Fibroblast of upper back skin (primary cell): ENCODE results near the gene DHRSX.
"Not testable (repeated sequence)": the region's sequence is repeated elsewhere in the genome, so short reads cannot be mapped to it uniquely, and the experiment has no call there.

ENCODE experiments used
- DNase-seq: peaks from one replicate; pipeline ENCODE4 v3.0.0-alpha.2; 2013

DHRSX gene

DNA sequence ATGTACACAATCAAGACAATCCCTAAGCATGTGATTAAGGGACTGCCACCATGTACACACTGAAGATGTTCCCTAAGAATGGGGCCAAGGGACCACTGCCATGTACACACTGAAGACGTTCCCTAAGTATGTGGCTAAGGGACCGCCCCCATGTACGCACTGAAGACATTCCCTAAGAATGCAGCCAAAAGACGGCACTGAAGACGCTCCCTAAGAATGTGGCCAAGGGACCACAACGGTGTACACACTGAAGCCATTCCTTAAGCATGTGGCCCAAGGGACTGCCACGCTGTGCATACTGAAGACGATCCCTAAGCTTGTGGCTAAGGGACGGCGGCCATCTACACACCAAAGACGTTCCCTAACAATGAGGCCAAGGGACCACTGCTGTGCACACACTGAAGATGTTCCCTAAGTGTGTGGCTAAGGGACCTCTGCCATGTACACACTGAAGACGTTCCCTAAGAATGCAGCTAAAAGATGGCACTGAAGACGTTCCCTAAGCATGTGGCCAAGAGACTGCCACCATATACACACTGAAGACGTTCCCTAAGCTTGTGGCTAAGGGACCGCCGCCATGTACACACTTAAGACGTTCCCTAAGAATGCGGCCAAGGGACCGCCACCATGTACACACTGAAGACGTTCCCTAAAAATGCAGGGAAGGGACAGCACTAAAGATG lies 26.4 kb downstream of the DHRSX start:
- no peak for DNase-seq

DNA sequence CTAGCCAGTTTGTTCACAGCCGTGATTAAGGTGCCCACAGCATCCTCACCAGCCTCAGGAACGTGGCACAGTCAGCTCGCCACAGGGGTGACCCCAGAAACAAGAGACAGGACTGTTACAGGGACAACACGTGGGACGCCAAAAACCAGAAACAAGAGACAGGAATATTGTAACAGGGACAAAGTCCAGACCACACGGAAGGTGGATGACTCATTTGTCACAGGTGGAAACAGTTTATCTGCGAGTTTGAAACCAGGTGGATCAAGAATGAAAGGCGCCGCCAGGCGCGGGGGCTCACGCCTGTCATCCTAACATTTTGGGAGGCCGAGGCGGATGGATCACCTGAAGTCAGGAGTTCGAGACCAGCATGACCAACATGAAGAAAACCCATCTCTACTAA lies 27.7 kb downstream of the DHRSX start:
- not testable (repeated sequence) for DNase-seq

DNA sequence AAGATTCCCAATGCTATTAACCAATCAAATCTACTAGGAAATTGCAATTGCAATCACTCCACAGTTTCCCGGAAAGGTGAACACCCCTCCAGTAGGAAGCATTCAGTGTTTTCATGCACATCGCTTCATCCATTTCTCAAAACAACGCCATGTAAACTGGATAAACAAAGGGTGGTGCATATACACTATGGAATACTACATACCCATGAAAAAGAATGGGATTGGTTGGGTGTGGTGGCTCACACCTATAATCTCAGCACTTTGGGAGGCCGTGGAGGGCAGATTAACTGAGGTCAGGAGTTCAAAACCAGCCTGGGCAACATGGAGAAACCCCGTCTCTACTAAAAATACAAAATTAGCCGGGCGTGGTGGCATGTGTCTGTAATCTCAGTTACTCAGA lies 29.1 kb downstream of the DHRSX start:
- DNase-seq = no peak

DNA sequence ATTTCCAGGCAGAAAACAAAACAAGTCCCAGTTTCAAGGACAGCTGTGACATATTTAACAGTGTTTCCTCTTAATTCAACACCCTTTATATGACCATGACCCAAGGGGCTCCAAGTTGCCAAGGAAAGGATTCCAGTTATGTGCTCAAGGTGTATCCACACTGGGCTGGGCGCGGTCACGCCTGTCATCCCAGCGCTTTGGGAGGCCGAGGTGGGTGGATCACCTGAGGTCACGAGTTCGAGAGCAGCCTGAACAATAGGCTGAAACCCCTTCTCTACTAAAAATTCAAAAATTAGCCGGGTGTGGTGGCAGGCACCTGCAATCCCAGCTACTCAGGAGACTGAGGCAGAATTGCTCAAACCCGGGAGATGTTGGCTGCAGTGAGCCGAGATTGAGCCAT lies 29.6 kb downstream of the DHRSX start:
- not testable (repeated sequence) for DNase-seq

DNA sequence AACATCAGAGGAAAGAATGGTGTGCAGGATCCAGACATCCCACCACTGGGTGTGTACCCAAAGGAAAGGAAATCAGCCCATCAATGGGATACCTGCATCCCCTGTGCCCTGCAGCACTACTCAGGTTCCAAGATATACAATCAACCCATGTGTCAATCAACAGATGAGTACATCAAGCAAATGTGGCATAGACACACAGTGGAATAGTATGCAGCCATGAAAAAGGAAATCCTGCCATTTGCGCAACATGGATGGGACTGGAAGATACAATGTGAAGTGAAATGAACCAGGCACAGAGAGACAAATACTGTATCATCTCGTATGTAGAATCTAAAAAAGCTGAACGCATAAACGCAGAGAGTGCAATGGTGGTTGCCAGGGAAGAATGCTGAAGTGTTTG lies 30.9 kb downstream of the DHRSX start:
- not testable (repeated sequence) for DNase-seq

DNA sequence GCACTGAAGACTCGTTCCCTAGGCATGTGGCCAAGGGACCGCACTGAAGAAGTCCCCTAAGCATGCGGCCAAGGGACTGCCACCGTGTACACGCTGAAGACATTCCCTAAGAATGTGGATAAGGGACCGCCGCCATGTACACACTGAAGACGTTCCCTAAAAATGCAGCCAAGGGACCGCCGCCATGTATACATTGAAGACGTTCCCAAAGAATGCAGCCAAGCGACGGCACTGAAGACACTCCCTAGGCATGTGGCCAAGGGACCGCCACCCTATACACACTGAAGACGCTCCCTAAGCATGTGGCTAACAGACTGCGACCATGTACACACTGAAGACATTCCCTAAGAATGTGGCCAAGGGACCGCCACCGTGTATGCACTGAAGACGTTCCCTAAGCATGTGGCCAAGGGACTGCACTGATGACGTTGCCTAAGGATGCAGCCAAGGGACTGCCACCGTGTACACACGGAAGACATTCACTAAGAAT lies 31.5 kb downstream of the DHRSX start:
- no peak for DNase-seq

DNA sequence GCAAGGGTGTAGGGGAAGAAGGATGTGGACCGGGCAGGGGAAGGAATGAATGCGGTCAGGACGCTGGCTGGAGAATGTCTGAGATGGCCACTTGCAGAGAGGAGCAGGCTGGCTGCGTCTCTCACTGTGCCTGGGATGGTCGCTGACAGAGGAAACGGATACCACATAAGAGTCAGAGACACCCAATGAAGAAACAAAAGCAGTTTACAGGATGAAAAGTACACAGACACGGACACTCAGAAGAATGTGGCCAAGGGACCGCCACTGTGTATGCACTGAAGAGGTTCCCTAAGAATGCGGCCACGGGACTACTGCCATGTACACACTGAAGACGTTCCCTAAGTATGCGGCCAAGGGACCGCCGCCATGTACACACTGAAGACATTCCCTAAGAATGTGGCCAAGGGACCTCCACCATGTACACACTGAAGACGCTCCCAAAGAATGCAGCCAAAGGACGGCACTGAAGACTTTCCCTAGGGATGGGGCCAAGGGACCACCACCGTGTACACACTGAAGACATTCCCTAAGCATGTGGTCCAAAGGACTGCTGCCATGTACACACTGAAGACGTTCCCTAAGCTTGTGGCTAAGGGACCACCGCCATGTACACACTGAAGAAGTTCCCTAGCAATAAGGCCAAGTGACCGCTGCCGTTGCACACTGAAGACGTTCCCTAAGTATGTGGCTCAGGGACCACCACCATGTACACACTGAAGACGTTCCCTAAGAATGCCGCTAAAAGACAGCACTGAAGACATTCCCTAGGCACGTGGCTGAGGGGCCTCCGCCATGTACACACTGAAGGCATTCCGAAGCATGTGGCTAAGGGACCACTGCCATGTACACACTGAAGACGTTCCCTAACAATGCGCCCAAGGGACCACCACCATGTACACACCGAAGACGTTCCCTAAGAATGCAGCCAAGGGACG lies 32.2 kb downstream of the DHRSX start:
- DNase-seq = no peak

DNA sequence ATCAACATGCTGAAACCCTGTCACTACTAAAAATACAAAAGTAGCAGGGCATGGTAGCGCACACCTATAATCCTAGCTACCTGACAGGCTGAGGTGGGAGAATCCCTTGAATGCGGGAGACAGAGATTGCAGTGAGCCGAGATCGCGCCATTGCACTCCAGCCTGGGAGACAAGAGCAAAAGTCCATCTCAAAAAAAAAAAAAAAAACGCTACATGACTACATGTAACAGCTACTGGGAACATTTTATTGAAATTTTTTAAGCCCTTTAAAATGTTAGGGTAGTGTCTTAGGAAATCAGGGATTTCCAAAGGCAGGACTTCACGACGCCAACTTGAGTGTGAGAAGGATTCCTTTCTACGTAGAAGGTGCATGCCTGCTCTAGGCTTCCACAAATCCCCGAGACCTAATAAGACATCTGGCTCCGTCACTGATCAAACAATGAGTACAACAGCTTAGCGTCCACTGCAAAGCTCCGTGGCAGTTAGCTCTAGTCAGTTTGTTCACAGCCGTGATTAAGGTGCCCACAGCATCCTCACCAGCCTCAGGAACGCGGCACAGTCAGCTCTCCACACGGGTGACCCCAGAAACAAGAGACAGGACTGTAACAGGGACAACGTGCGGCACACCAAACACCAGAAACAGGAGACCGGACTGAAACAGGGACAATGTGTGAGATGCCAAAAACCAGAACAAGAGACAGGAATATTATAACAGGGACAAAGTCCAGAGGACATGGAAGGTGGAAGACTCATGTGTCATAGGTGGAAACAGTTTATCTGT lies 33.7 kb downstream of the DHRSX start:
- DNase-seq = no peak

DNA sequence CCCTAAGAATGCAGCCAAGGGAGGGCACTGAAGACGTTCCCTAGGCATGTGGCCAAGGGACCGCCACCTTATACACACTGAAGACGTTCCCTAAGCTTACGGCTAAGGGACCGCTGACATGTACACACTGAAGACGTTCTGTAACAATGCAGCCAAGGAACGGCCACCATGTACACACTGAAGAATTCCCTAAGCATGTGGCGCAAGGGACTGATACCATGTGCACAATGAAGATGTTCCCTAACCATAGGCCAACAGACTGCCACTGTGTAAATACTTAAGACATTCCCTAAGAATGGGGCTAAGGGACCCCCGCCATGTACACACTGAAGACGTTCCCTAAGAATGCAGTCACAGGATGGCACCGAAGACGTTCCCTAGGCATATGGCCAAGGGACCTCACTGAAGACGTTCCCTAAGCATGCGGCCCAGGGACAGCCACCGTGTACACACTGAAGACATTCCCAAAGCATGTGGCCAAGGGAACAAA lies 36.1 kb downstream of the DHRSX start:
- DNase-seq = peak; percentile 10

DNA sequence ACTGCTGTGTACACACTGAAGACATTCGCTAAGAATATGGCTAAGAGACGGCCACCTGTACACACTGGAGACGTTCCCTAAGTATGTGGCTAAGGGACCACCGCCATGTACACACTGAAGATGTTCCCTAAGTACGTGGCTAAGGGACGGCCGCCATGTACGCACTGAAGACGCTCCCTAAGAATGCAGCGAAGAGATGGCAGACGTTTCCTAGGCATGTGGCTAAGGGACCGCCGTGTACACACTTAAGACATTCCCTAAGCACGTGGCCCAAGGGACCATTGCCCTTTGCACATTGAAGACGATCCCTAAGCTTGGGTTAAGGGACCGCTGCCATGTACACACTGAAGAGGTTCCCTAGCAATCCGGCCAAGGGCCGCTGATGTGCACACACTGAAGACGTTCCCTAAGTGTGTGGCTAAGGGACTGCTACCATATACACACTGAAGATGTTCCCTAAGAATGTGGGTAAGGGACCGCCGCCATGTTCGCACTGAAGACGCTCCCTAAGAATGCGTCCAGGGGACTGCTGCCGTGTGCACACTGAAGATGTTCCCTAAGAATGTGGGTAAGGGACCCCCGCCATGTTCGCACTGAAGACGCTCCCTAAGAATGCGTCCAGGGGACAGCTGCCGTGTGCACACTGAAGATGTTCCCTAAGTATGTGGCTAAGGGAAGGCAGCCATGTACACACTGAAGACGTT lies 36.7 kb downstream of the DHRSX start:
- DNase-seq = peak; percentile 24

DNA sequence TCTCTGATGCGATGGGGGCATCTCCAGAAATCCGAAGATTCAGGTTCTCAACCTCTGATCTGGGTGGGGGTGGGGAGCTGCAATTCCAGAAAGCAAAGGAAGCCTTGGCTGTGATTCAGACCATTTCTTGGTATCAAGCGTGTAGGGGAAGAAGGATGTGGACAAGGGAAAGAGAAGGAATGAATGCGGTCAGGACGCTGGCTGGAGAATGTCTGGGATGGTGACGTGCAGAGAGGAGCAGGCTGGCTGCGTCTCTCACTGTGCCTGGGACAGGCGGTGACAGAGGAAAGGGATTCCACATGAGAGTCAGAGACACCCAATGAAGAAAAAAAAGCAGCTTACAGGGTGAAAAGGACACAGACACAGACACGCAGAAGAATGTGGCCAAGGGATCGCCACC lies 37.3 kb downstream of the DHRSX start:
- DNase-seq = peak; percentile 83

DNA sequence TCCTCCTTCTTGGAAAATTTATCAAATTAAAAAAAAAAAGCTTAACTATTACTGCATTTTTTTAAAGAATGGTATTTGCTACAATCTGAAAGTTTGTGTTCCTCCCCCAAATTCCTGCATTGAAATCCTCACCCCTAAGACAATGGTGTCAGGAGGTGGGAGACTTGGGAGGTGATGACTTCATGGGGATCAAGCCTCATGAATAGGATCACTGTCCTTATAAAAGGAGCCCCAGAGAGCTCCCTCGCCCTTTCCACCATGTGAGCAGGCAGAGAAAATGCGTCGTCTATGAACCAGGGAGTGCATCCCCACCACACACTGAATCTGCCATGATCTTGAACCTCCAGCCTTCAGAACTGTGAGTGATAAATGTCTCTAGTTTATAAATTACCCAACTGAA lies 38.0 kb downstream of the DHRSX start:
- no peak for DNase-seq

DNA sequence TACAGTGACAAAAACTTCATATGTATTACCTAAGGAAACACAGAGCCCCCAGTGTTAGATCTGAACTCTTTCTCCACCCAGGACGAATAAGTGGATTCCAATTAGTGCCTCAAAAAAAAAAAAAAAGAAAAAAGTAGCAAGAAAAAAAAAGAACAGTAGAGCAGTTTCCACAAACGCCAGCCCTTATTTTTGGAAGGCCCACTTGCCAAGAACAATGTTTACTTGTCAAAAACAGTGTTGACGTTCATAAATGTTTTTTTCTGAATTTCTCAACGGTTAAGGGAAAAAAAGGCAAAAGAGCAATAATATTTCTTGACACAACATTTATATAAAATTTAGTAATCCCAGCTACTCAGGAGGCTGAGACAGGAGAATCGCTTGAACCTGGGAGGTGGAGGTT lies 38.7 kb downstream of the DHRSX start:
- no peak for DNase-seq

DNA sequence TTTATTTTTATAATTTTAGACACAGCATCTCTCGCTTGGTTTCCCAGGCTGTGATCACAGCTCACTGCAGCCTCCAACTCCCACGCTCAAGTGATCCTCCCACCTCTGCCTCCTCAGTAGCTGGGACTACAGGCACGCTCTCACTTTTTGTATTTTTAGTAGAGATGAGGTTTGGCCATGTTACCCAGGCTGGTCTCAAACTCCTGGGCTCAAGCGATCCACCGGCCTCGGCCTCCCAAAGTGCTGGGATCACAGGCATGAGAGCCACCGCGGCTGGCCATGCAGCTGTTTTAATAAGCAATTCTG lies 39.1 kb downstream of the DHRSX start:
- DNase-seq = no peak

DNA sequence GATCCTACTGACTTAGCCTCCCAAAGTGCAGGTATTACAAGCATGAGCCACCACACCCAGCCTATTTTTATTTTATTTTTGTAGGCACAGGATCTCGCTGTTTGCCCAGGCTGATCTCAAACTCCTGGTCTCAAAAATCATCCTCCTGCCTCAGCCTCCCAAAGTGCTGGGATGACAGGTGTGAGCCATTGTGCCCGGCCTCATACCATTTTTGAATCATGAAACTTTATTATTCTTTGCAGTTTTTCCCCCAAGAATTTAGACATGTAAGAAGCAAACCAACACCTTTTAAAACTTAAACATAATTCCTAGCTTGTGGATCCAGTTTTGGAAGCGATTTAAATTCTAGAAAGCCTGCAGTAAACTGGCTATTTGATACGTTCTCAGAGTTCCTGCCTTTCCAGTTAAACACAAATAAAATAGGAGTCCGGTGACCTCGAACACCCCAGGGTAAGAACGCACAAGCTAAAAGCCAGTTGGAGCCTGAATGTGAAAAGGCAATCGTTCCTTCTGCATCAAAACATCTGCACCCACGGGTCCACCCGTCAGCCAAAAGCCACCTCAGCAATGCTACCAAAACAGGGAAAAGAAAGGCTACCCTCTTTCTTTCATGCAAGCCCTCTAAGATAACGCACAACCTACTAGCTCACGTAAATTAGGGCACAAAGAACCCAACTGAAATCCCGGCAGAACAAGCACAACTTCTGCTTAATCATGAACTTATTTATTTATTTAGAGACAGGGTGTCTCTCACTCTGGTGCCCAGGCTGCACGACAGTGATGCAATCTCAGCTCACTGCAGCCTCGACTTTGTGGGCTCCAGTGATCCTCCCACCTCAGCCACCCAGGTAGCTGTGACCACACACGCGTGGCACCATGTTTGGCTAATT lies 39.7 kb downstream of the DHRSX start:
- not testable (repeated sequence) for DNase-seq

DNA sequence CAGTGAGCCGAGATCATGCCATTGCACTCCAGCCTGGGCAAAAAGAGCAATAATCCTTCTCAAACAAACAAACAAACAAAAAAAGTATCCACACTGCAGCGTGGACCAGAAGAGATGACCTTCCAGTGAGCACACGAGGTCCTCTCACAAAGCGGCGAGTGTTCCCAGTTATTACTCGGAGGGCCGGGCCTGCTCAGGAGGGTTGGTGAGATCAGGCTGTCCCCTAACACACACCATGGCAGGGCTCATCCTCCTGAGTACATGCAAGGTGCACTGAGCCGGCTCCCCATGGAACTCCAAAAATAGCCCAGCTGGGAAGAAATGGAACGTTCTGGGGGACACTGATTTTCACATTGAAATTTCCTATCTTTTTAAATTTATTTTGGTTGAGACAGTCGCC lies 40.7 kb downstream of the DHRSX start:
- not testable (repeated sequence) for DNase-seq

DNA sequence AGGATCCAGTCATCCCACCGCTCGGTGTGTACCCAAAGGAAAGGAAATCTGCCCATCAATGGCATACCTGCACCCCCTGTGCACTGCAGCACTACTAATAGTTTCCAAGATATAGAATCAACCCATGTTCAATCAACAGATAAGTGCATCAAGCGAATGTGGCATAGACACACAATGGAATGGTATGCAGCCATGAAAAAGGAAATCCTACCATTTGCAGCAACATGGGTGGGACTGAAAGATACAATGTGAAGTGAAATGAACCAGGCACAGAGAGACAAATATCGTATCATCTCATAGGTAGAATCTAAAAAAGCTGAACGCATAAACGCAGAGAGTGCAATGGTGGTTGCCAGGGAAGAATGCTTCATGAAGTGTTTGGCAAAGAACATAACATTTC lies 42.5 kb downstream of the DHRSX start:
- no peak for DNase-seq

DNA sequence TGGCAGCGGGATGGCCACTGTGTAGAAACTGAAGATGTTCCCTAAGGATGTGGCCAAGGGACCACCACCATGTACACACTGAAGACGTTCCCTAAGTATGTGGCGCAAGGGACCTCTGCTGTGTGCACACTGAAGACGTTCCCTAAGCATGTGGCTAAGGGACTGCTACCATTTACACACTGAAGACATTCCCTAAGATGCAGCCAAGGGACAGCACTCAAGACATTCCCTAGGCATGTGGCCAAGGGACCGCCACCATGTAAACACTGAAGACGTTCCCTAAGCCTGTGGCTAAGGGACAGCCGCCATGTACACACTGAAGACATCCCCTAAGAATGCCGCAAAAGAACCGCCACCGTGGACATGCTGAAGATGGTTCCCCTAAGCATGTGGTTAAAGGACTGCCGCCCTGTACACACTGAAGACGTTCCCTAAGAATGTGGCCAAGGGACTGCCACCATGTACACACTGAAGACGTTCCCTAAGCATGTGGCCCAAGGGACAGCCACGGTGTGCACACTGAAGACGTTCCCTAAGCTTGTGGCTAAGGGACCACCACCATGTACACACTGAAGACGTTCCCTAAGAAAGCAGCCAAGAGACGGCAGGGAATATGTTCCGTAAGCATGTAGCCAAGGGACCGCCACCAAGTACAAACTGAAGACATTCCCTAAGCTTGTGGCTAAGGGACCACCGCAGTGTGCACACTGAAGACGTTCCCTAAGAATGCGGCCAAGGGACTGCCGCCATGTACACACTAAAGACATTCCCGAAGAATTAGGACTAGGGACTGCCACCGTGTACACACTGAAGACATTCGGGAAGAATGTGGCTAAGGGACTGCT lies 43.3 kb downstream of the DHRSX start:
- DNase-seq = no peak

DNA sequence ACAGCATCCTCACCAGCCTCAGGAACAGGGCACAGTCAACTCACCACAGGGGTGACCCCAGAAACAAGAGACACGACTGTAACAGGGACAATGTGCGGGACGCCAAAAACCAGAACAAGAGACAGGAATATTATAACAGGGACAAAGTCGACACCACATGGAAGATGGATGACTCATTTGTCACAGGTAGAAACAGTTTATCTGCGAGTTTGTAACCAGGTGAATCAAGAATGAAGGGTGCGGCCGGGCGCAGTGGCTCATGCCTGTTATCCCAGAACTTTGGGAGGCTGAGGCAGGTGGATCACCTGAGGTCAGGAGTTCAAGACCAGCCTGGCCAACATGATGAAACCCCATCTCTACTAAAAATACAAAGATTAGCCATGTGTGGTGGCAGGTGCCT lies 44.7 kb downstream of the DHRSX start:
- DNase-seq = not testable (repeated sequence)

DNA sequence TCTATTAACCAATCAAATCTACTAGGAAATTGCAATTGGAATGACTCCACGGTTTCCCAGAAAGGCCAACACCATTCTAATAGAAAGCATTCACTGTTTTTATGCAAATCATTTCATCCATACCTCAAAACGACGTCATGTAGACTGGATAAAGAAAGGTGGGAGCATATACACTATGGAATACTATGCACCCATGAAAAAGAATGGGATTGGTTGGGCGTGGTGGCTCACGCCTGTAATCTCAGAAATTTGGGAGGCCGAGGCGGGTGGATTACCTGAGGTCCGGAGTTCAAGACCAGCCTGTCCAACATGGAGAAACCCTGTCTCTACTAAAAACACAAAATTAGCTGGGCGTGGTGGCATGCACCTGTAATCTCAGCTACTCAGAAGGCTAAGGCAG lies 46.2 kb downstream of the DHRSX start:
- DNase-seq = not testable (repeated sequence)

DNA sequence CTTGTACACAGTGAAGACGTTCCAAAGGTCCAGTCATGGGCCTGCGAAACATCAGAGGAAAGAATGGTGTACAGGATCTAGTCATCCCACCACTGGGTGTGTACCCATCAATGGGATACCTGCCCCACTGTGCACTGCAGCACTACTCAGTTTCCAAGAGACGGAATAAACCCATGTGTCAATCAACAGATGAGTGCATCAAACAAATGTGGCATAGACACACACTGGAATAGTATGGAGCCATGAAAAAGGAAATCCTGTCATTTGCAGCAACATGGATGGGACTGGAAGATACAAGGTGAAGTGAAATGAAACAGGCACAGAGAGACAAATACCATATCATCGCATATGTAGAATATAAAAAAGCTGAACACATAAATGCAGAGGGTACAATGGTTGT lies 48.0 kb downstream of the DHRSX start:
- no peak for DNase-seq
